GM12878 (cell line): ENCODE data around the gene LMNB1. TPM values are rescaled to one million over a fixed set of nuclear protein-coding genes. Genes with fewer than 3 reads are reported as not detected.
A peak's percentile ranks its signal among the peaks of the same experiment; 100 is the strongest.
"Not testable (repeated sequence)": the region's sequence is repeated elsewhere in the genome, so short reads cannot be mapped to it uniquely, and the experiment has no call there.

Experiments used
- ATAC-seq: fragments of 200-7000 bp; cut with Tn5 transposase; 3 replicates; pipeline ENCODE4 v1.9.1; 2020; ENCODE audit warnings: mild to moderate bottlenecking, moderate library complexity
- BruUV-seq: library from RNA; stranded (reverse); fragments of 400-500 nt; replicated peaks from 2 replicates; lab custom pipeline; 2021; lab: Mats Ljungman, UMichigan
- CTCF ChIA-PET: fragments of 300-600 bp; sonication (Branson Sonifier 250); formaldehyde crosslinking; extraction: SDS; loops from one replicate; lab custom pipeline; 2021; ENCODE audit warnings: inconsistent platforms; lab: Yijun Ruan, JAX
- POLR2A ChIA-PET: fragments of 350-600 bp; formaldehyde crosslinking; extraction: SDS; loops from one replicate; lab custom pipeline; 2021; ENCODE audit warnings: inconsistent platforms; lab: Charles Lee
- RAD21 ChIA-PET: fragments of 300-600 bp; sonication (Branson Sonifier 250); formaldehyde crosslinking; loops from one replicate; lab custom pipeline; 2023; ENCODE audit warnings: antibody characterized with exemption; ENCODE audit not compliant: unreplicated experiment; lab: Charles Lee
- SMC1A ChIA-PET: fragments of 300-600 bp; sonication (Branson Sonifier 250); formaldehyde crosslinking; loops from one replicate; lab custom pipeline; 2023; ENCODE audit not compliant: unreplicated experiment, uncharacterized antibody; lab: Charles Lee
- DNase-seq: peaks from one replicate; pipeline ENCODE4 v3.0.0-alpha.2; 2011; ENCODE audit warnings: low read depth, low spot score
- FAIRE-seq: peaks from 3 replicates; lab custom pipeline; 2011; peaks lifted over from hg19 to GRCh38; lab: Jason Lieb, UNC
- H2AFZ ChIP-seq: 2 replicates; pipeline ENCODE4 v1.6.0; 2011; ENCODE audit warnings: low read depth, low read length, control low read depth; ENCODE audit not compliant: control insufficient read depth
- H3K27ac ChIP-seq: 2 replicates; pipeline ENCODE4 v1.5.1; 2011; ENCODE audit warnings: control low read depth; ENCODE audit not compliant: control insufficient read depth, insufficient read depth
- H3K27me3 ChIP-seq, 2 experiments: replicated peaks in 1 of 2; 2 replicates each; pipeline versions ENCODE4 v1.6.0 to v1.6.1; 2011; ENCODE audit warnings: low read length in 1 of 2; ENCODE audit not compliant: control insufficient read depth in 2 of 2, insufficient read depth in 2 of 2
- H3K36me3 ChIP-seq, 2 experiments: 2 replicates each; pipeline ENCODE4 v1.5.1; 2011; ENCODE audit warnings: low read length in 1 of 2; ENCODE audit not compliant: control insufficient read depth in 2 of 2, insufficient read depth in 2 of 2
- H3K4me1 ChIP-seq: 2 replicates; pipeline ENCODE4 v1.6.1; 2011; ENCODE audit warnings: mild to moderate bottlenecking, low read length, moderate library complexity, mixed read lengths; ENCODE audit not compliant: control insufficient read depth, insufficient read depth
- H3K4me2 ChIP-seq: 2 replicates; pipeline ENCODE4 v1.6.0; 2011; ENCODE audit warnings: control low read depth; ENCODE audit not compliant: control insufficient read depth, insufficient read depth
- H3K4me3 ChIP-seq: fragments of 200-600 bp; sonication (generic); 2 replicates; pipeline ENCODE4 v1.5.1; 2016
- H3K79me2 ChIP-seq: 2 replicates; pipeline ENCODE4 v1.6.0; 2011; ENCODE audit warnings: low read length; ENCODE audit not compliant: control insufficient read depth, insufficient read depth
- H3K9ac ChIP-seq: 2 replicates; pipeline ENCODE4 v1.8.0; 2011; ENCODE audit warnings: low read length, control low read depth, mixed read lengths; ENCODE audit not compliant: control insufficient read depth, insufficient read depth
- H3K9me3 ChIP-seq: replicated peaks from 3 replicates; pipeline ENCODE4 v1.5.1; 2011; ENCODE audit warnings: mild to moderate bottlenecking, low read length; ENCODE audit not compliant: control insufficient read depth, insufficient read depth
- H4K20me1 ChIP-seq: 2 replicates; pipeline ENCODE4 v1.6.0; 2011; ENCODE audit not compliant: control insufficient read depth, insufficient read depth
- MXI1 ChIP-seq: fragments of 150-350 bp; IDR thresholded peaks from 2 replicates; pipeline ENCODE4 v1.6.1; 2011; ENCODE audit warnings: low read depth, mild to moderate bottlenecking, inconsistent platforms, low read length, improper control_type of control experiment
- WGBS: methylation state at CpG from one replicate; pipeline ENCODE4 v1.1.6; 2016; ENCODE audit warnings: low lambda C conversion rate; ENCODE audit not compliant: insufficient replicate concordance, insufficient coverage; ENCODE audit errors: missing lambda C conversion rate; 5-methylcytosine and 5-hydroxymethylcytosine counted together
- in situ Hi-C: fragments of 300-500 bp; cut with MboI; formaldehyde crosslinking; loops from 9 replicates; pipeline ENCODE4 v1.14.3; 2018; ENCODE audit warnings: mixed read lengths
- intact Hi-C: fragments of 100-400 bp; cut with micrococcal nuclease; formaldehyde crosslinking; loops from one replicate; pipeline ENCODE4 v1.14.2; 2022; ENCODE audit not compliant: unreplicated experiment
- polyA plus RNA-seq, 11 experiments: library from polyadenylated mRNA; depleted of rRNA in 4 of 11; unstranded in 6 of 11; stranded (reverse) in 5 of 11; fragments of >200 nt; fragmentation: Nextera tagmentation in 4 of 11; fragmentation: Illumina TruSeq in 1 of 11; extraction: Ambion mirVana in 4 of 11; extraction: Trizol in 1 of 11; gene quantifications; 1 replicate in 1 of 11; 2 replicates in 10 of 11; pipeline versions ENCODE4 v1.2.1 to v1.2.3, GENCODE V29; 2011 to 2016; ENCODE audit warnings: inconsistent platforms in 2 of 11, missing spikeins in 2 of 11, low read depth in 1 of 11
- total RNA-seq, 4 experiments: library from RNA; depleted of rRNA in 3 of 4; stranded (reverse); fragments of >200 nt in 3 of 4; fragmentation: Illumina TruSeq in 1 of 4; extraction: Trizol in 1 of 4; gene quantifications; 2 replicates each; pipeline versions ENCODE4 v1.2.1 to v1.2.3, GENCODE V29; 2013 to 2021
- TF ChIP-seq, protein P1 (sequence below): fragments of 450-650 bp; IDR thresholded peaks from 2 replicates; pipeline ENCODE4 v1.6.1; 2016; ENCODE audit warnings: mild to moderate bottlenecking

The LMNB1 gene
- total and polyA plus RNA-seq, 10 of the 15 experiments (the other 5 are each of a cell fraction or from before 2014, with no cell fraction given) = 7.0 to 185 (median 86.4) TPM

DNA sequence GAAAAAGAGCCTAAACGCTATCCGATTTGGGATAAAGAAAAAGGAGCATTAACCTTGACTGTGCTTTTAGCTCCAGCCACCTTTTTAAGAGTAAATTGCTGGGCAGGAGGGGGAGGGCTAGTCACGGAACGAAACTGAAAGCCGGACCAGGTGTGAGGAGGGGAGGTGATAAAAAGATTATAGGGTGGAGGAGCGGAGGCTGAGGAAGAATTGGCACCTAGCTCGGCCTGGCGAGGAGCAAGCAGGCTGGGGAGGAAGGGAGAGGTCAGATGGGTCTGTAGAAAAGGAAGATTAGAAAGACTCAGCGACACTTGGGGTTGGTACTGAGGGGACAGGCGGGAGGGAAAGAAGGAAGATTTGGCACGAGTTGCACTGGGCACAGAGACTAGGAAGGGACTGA, 66.4 kb downstream of the LMNB1 start:
- H3K9ac ChIP-seq, H3K4me2 ChIP-seq, SMC1A ChIA-PET, H3K27me3 ChIP-seq, BruUV-seq, H3K4me3 ChIP-seq, H3K36me3 ChIP-seq, RAD21 ChIA-PET, H3K79me2 ChIP-seq, ATAC-seq, POLR2A ChIA-PET, H3K9me3 ChIP-seq, H3K4me1 ChIP-seq, FAIRE-seq, DNase-seq, H3K27ac ChIP-seq, CTCF ChIA-PET, in situ Hi-C loops, H2AFZ ChIP-seq, H4K20me1 ChIP-seq: not testable (repeated sequence)
- intact Hi-C loops = loop anchor here (10.0 kb wide), 2 partner anchors 181 to 651 kb away; no protein-coding TSS in a partner anchor
- WGBS = 80% methylated on average over 7 of the region's 11 CpGs

DNA sequence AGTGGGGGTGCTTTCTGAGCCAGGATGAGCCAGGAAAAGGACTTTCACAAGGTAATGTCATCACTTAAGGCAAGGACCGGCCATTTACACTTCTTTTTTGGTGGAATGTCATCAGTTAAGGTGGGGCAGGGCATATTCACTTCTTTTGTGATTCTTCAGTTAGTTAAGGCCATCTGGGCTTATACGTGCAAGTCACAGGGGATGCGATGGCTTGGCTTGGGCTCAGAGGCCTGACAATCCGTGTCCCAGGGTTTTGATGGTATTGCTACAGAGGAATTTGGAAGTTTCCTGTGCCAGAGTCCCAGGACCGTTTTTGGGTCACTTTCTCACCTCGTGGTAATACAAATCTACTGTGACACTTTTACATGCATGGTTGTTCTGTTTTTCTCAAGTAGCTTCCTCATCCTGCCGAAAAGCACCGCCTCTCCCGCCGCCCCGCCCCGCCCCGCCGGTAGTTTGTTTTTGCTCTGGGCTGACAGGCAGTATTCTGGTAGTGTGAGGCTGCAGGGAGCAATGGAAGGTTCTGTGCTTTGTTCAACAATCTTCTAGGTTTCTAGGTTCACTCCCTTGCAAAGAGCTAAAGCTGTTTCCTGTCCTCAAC, 68.6 kb downstream of the LMNB1 start:
- H3K9ac ChIP-seq, H3K36me3 ChIP-seq: not testable (repeated sequence)
- FAIRE-seq = peak; percentile 38

More for the DNA sequence above, 68.6 kb downstream of the LMNB1 start:
- intact Hi-C loops = loop anchor here (5.0 to 10.0 kb wide), 3 partner anchors 179 to 649 kb away; no protein-coding TSS in a partner anchor
- CTCF ChIA-PET = interaction anchor here (0.6 to 0.9 kb wide), 2 partner anchors 14 to 242 kb away, joined by 3 read pairs; no protein-coding TSS in a partner anchor
- peak; percentile 98 for ATAC-seq
- H3K4me3 ChIP-seq, H3K9me3 ChIP-seq, H3K4me1 ChIP-seq, H3K79me2 ChIP-seq, H4K20me1 ChIP-seq, H3K27ac ChIP-seq, in situ Hi-C loops, BruUV-seq, DNase-seq, H3K27me3 ChIP-seq: not testable (repeated sequence)
- RAD21 ChIA-PET = interaction anchor here (0.6 to 1.3 kb wide), 4 partner anchors 168 to 239 kb away, joined by 3 to 5 read pairs (median 4); no protein-coding TSS in a partner anchor
- WGBS = 13% methylated on average over 14 of the region's 14 CpGs
- Histone ChIP-seq H3K4me2 (peak overlapping the region; percentile 44), H2AFZ (peak overlapping the region; percentile 77)
- SMC1A ChIA-PET = interaction anchor here (0.9 to 1.4 kb wide), 5 partner anchors 15 to 188 kb away, joined by 3 read pairs; no protein-coding TSS in a partner anchor
- TF ChIP-seq, protein P1, sequence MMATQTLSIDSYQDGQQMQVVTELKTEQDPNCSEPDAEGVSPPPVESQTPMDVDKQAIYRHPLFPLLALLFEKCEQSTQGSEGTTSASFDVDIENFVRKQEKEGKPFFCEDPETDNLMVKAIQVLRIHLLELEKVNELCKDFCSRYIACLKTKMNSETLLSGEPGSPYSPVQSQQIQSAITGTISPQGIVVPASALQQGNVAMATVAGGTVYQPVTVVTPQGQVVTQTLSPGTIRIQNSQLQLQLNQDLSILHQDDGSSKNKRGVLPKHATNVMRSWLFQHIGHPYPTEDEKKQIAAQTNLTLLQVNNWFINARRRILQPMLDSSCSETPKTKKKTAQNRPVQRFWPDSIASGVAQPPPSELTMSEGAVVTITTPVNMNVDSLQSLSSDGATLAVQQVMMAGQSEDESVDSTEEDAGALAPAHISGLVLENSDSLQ = 0 out of 2 replicates have a peak, but pooled peaks have one; percentile 10
- 0 out of 2 replicates have a peak, but pooled peaks have one; percentile 24 for TF ChIP-seq MXI1
- POLR2A ChIA-PET = interaction anchor here (0.6 kb wide), 1 partner anchor 186 kb away, joined by 4 read pairs; no protein-coding TSS in a partner anchor
